HCT116 (cell line): ENCODE measurements around the gene TAF11. TPM values are rescaled to one million over a fixed set of nuclear protein-coding genes. Genes with fewer than 3 reads are reported as not detected.

Experiments used
- ATAC-seq: fragments of 200-7000 bp; cut with Tn5 transposase; 2 replicates; pipeline ENCODE4 v1.9.1; 2020; ENCODE audit warnings: mild to moderate bottlenecking, moderate library complexity
- BruUV-seq: library from RNA; stranded (reverse); fragments of 400-500 nt; replicated peaks from 2 replicates; lab custom pipeline; 2021; lab: Mats Ljungman, UMichigan
- CTCF ChIA-PET: fragments of 300-600 bp; sonication (Branson Sonifier 250); formaldehyde crosslinking; loops from one replicate; lab custom pipeline; 2021; ENCODE audit warnings: antibody characterized with exemption; lab: Charles Lee
- POLR2A ChIA-PET: fragments of 300-600, 350-600 bp; sonication (Branson Sonifier 250); formaldehyde crosslinking; loops from one replicate; lab custom pipeline; 2021; ENCODE audit warnings: antibody characterized with exemption; lab: Charles Lee
- RAD21 ChIA-PET, 2 experiments: fragments of 300-600 bp; sonication (Branson Sonifier 250); formaldehyde crosslinking; loops; one replicate each; lab custom pipeline; 2023; ENCODE audit warnings: low total read pairs in 2 of 2; ENCODE audit not compliant: uncharacterized antibody in 2 of 2, unreplicated experiment in 2 of 2, low non-redundant PET in 1 of 2; lab: Charles Lee
- DNase-seq: peaks from one replicate; pipeline ENCODE4 v3.0.0-alpha.2; 2010; ENCODE audit warnings: low read depth, low spot score
- H2AFZ ChIP-seq: fragments of 200-600 bp; shearing (Covaris generic), sonication (generic); 2 replicates; pipeline ENCODE4 v1.6.1; 2017; ENCODE audit warnings: low read depth, mixed run types, mixed read lengths, antibody characterized with exemption, low read length; ENCODE audit not compliant: poor library complexity, severe bottlenecking
- H3K27ac ChIP-seq: 2 replicates; pipeline ENCODE4 v1.5.1; 2012; ENCODE audit warnings: low read depth, low read length
- H3K27me3 ChIP-seq: fragments of 200-600 bp; sonication (generic); 2 replicates; pipeline ENCODE4 v1.6.1; 2016; ENCODE audit warnings: mixed run types, low read length, mixed read lengths; ENCODE audit not compliant: insufficient read depth
- H3K36me3 ChIP-seq, 2 experiments: fragments of 200-500 bp in 1 of 2; fragments of 200-600 bp in 1 of 2; sonication (Bioruptor generic) in 1 of 2; sonication (generic) in 1 of 2; 2 replicates each; pipeline versions ENCODE4 v1.5.1 to v1.6.1; 2014 to 2016; ENCODE audit warnings: low read length in 2 of 2, inconsistent platforms in 1 of 2, mixed read lengths in 1 of 2, mixed run types in 1 of 2; ENCODE audit not compliant: insufficient read depth in 2 of 2, control insufficient read depth in 1 of 2
- H3K4me1 ChIP-seq, 2 experiments: fragments of 200-600 bp in 1 of 2; sonication (generic) in 1 of 2; 2 replicates each; pipeline versions ENCODE4 v1.5.1 to v1.6.1; 2012 to 2017; ENCODE audit warnings: low read length in 2 of 2, inconsistent platforms in 1 of 2, mild to moderate bottlenecking in 1 of 2, mixed read lengths in 1 of 2, mixed run types in 1 of 2, moderate library complexity in 1 of 2; ENCODE audit not compliant: insufficient read depth in 2 of 2, control insufficient read depth in 1 of 2
- H3K4me2 ChIP-seq: fragments of 200-600 bp; sonication (generic); 2 replicates; pipeline ENCODE4 v1.6.1; 2017; ENCODE audit warnings: mixed run types, low read length, mixed read lengths
- H3K4me3 ChIP-seq, 2 experiments: fragments of 200-600 bp in 1 of 2; sonication (generic) in 1 of 2; replicated peaks in 1 of 2; 2 replicates each; pipeline ENCODE4 v1.5.1; 2011 to 2016; ENCODE audit warnings: low read length in 2 of 2, control low read depth in 1 of 2, low read depth in 1 of 2, mild to moderate bottlenecking in 1 of 2, mixed read lengths in 1 of 2, mixed run types in 1 of 2
- H3K79me2 ChIP-seq: fragments of 200-600 bp; sonication (generic); 2 replicates; pipeline ENCODE4 v1.6.1; 2017; ENCODE audit warnings: mild to moderate bottlenecking, mixed run types, low read length, moderate library complexity, mixed read lengths; ENCODE audit not compliant: insufficient read depth
- H3K9ac ChIP-seq: fragments of 200-600 bp; sonication (generic); 2 replicates; pipeline ENCODE4 v1.6.1; 2016; ENCODE audit warnings: low read length, mixed read lengths
- H3K9me2 ChIP-seq: fragments of 200-600 bp; sonication (generic), shearing (Covaris generic); 2 replicates; pipeline ENCODE4 v1.6.1; 2017; ENCODE audit warnings: mixed run types, mild to moderate bottlenecking, moderate library complexity; ENCODE audit not compliant: insufficient read depth
- H3K9me3 ChIP-seq, 2 experiments: fragments of 200-500 bp in 1 of 2; fragments of 200-600 bp in 1 of 2; sonication (Bioruptor generic) in 1 of 2; sonication (generic) in 1 of 2; 2 replicates each; pipeline ENCODE4 v1.6.1; 2014 to 2017; ENCODE audit warnings: low read length in 2 of 2, mixed read lengths in 2 of 2, inconsistent platforms in 1 of 2, low read depth in 1 of 2, mild to moderate bottlenecking in 1 of 2, mixed run types in 1 of 2, moderate library complexity in 1 of 2; ENCODE audit not compliant: control insufficient read depth in 1 of 2, insufficient read depth in 1 of 2
- H4K20me1 ChIP-seq: fragments of 200-600 bp; sonication (generic), shearing (Covaris generic); 2 replicates; pipeline ENCODE4 v1.6.1; 2017; ENCODE audit warnings: mixed run types, mild to moderate bottlenecking, moderate library complexity; ENCODE audit not compliant: insufficient read depth
- CBX3 ChIP-seq: IDR thresholded peaks from 2 replicates; pipeline ENCODE4 v1.6.1; 2012; ENCODE audit warnings: low read depth
- CEBPB ChIP-seq: IDR thresholded peaks from 2 replicates; pipeline ENCODE4 v1.6.1; 2012; ENCODE audit warnings: low read depth
- EGR1 ChIP-seq: IDR thresholded peaks from 2 replicates; pipeline ENCODE4 v1.6.1; 2012; ENCODE audit warnings: low read depth
- EZH2 ChIP-seq: fragments of 200-600 bp; sonication (generic); IDR thresholded peaks from 2 replicates; pipeline ENCODE4 v1.6.1; 2017; ENCODE audit warnings: antibody characterized with exemption, mixed run types
- JUND ChIP-seq: IDR thresholded peaks from 2 replicates; pipeline ENCODE4 v1.6.1; 2012
- RAD21 ChIP-seq: IDR thresholded peaks from 2 replicates; pipeline ENCODE4 v1.6.1; 2012; ENCODE audit warnings: low read depth, mild to moderate bottlenecking
- SP1 ChIP-seq: IDR thresholded peaks from 2 replicates; pipeline ENCODE4 v1.6.1; 2012; ENCODE audit warnings: low read depth
- SRF ChIP-seq: IDR thresholded peaks from 2 replicates; pipeline ENCODE4 v1.6.1; 2012; ENCODE audit warnings: low read depth
- TCF7L2 ChIP-seq: IDR thresholded peaks from 2 replicates; pipeline ENCODE4 v1.7.0; 2011; ENCODE audit warnings: borderline replicate concordance, inconsistent platforms; ENCODE audit not compliant: insufficient read depth, insufficient read length; ENCODE audit errors: extremely low read depth
- ZFX ChIP-seq: fragments of 450-650 bp; IDR thresholded peaks from 2 replicates; pipeline ENCODE4 v1.6.1; 2017
- intact Hi-C: fragments of 100-400 bp; cut with micrococcal nuclease; formaldehyde crosslinking; loops from 2 replicates; pipeline ENCODE4 v1.10.0; 2022
- total RNA-seq: library from RNA; stranded (reverse); gene quantifications from one replicate; pipeline ENCODE4 v1.2.1, GENCODE V29; 2021; ENCODE audit not compliant: unreplicated experiment
- TF ChIP-seq, protein P1 (sequence below), 3 experiments: fragments of 200-600 bp in 1 of 3; sonication (generic) in 1 of 3; IDR thresholded peaks in 2 of 3; conservative IDR thresholded peaks in 1 of 3; 2 replicates each; pipeline ENCODE4 v1.5.1; 2012 to 2017; ENCODE audit warnings: low read depth in 2 of 3, low read length in 2 of 3, antibody characterized with exemption in 1 of 3, borderline replicate concordance in 1 of 3, control low read depth in 1 of 3, mild to moderate bottlenecking in 1 of 3, mixed read lengths in 1 of 3, mixed run types in 1 of 3, moderate library complexity in 1 of 3; ENCODE audit not compliant: insufficient read depth in 1 of 3
- TF ChIP-seq, protein P2 (sequence below): IDR thresholded peaks from 2 replicates; pipeline ENCODE4 v1.6.1; 2011; ENCODE audit warnings: mild to moderate bottlenecking, low read length, moderate library complexity; ENCODE audit not compliant: insufficient replicate concordance; ENCODE audit errors: extremely low read depth
- TF ChIP-seq, protein P3 (sequence below): IDR thresholded peaks from 2 replicates; pipeline ENCODE4 v1.6.1; 2012; ENCODE audit warnings: low read depth

The TAF11 gene
- total RNA-seq, 1 experiment from 2014 or later, result 23.7 TPM

DNA sequence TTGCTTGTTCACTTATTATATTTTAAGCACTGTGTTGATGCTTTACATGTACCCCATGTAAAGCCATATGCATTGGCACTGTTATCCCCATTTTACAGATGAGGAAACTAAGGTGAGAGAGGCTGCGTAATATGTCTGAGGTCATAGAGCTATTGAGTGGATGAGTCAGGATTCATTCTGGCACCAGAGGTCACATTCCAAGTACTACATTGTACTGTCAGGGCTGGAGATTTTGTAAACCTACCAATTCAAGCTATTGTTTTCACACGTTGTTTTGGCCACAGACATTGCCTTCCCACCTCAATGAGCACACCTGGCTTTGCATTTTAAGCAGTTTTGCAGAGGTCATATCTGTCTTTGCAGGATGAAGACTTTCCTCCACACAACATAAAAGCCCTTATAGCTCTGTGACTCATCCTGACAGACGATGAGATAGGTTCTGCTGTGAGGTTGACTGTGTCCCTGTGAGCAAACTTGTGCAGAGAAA, 34.4 kb upstream of the TAF11 start:
- no peaks in the 10 kb centered on the region for H3K27me3 ChIP-seq
- H2AFZ ChIP-seq, result no peak overlapping the region
- ChIA-PET RAD21 (no interaction called here), POLR2A (interaction anchor here (0.7 kb wide), 1 partner anchor 17 kb away, joined by 3 read pairs; no protein-coding TSS in a partner anchor), CTCF (no interaction called here)
- no TSS peak for BruUV-seq
- H3K4me3 ChIP-seq, result no peak overlapping the region
- TF ChIP-seq CBX3, result peak; percentile 46; the same call in 1 of the 2 replicates
- TF ChIP-seq CEBPB, result peak; percentile 33; the same call in 1 of the 2 replicates
- no peak for TF ChIP-seq SP1
- no peak for TF ChIP-seq ZFX
- H3K9me2 ChIP-seq, result no peaks in the 10 kb centered on the region
- ATAC-seq, result peak; percentile 65
- H3K79me2 ChIP-seq, result peaks cover 17% of the 10 kb centered on the region
- H3K36me3 ChIP-seq, result no peaks in the 10 kb centered on the region
- H3K9me3 ChIP-seq, result no peaks in the 10 kb centered on the region
- H3K4me1 ChIP-seq, result peaks cover 0 to 22% of the 10 kb centered on the region in 2 experiments; a peak in 2 of 4 replicates
- intact Hi-C loops, result no loop called here
- no peaks in the 10 kb centered on the region; the same call in 1 of the 2 replicates for H4K20me1 ChIP-seq
- H3K9ac ChIP-seq, result no peak overlapping the region
- H3K4me2 ChIP-seq, result no peak overlapping the region
- no peak for DNase-seq
- no peak overlapping the region for H3K27ac ChIP-seq

DNA sequence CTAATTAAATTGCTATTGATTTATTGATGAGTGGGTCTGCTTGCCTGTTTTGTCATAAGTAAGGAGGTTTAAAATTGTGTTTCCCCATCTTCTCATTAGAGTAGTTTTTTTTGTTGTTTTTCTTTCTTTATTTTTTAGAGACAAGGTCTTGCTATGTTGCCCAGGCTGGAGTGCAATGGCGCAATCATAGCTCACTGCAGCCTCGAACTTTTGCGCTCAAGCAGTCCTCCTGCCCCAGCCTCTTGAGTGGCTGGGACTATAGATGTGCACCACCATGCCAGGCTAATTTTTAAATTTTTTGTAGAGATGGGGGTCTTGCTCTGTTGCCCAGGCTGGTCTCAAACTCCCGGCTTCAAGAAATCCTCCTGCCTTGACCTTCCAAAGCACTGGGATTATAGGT, 32.3 kb upstream of the TAF11 start:
- Histone ChIP-seq H3K9ac (no peak overlapping the region), H4K20me1 (no peaks in the 10 kb centered on the region; the same call in 1 of the 2 replicates), H3K27me3 (no peaks in the 10 kb centered on the region), H3K4me3 (no peak overlapping the region), H3K9me3 (no peaks in the 10 kb centered on the region), H3K9me2 (no peaks in the 10 kb centered on the region), H3K36me3 (no peaks in the 10 kb centered on the region), H3K4me2 (no peak overlapping the region), H2AFZ (no peak overlapping the region), H3K27ac (no peak overlapping the region), H3K79me2 (peaks cover 26% of the 10 kb centered on the region; the same call in 1 of the 2 replicates), H3K4me1 (peaks cover 0 to 12% of the 10 kb centered on the region in 2 experiments; a peak in 2 of 4 replicates)
- intact Hi-C loops, result no loop called here
- no TSS peak for BruUV-seq
- POLR2A ChIA-PET, result no interaction called here
- no peak for ATAC-seq
- DNase-seq, result no peak
- RAD21 ChIA-PET, result no interaction called here
- CTCF ChIA-PET, result no interaction called here
- TF ChIP-seq EGR1 (no peak), JUND (no peak), SP1 (no peak), CBX3 (no peak), EZH2 (no peak), RAD21 (no peak), SRF (no peak), TCF7L2 (no peak)
- TF ChIP-seq, protein P1, sequence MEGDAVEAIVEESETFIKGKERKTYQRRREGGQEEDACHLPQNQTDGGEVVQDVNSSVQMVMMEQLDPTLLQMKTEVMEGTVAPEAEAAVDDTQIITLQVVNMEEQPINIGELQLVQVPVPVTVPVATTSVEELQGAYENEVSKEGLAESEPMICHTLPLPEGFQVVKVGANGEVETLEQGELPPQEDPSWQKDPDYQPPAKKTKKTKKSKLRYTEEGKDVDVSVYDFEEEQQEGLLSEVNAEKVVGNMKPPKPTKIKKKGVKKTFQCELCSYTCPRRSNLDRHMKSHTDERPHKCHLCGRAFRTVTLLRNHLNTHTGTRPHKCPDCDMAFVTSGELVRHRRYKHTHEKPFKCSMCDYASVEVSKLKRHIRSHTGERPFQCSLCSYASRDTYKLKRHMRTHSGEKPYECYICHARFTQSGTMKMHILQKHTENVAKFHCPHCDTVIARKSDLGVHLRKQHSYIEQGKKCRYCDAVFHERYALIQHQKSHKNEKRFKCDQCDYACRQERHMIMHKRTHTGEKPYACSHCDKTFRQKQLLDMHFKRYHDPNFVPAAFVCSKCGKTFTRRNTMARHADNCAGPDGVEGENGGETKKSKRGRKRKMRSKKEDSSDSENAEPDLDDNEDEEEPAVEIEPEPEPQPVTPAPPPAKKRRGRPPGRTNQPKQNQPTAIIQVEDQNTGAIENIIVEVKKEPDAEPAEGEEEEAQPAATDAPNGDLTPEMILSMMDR (IDR thresholded peaks at IDR 0.05 in 2 of 3, conservative IDR thresholded peaks at IDR 0.05 in 1 of 3; ENCODE audit: borderline replicate concordance in 1 of 3, insufficient read depth in 1 of 3, low read depth in 2 of 3, low read length in 2 of 3), result no peak
- TF ChIP-seq, protein P2, sequence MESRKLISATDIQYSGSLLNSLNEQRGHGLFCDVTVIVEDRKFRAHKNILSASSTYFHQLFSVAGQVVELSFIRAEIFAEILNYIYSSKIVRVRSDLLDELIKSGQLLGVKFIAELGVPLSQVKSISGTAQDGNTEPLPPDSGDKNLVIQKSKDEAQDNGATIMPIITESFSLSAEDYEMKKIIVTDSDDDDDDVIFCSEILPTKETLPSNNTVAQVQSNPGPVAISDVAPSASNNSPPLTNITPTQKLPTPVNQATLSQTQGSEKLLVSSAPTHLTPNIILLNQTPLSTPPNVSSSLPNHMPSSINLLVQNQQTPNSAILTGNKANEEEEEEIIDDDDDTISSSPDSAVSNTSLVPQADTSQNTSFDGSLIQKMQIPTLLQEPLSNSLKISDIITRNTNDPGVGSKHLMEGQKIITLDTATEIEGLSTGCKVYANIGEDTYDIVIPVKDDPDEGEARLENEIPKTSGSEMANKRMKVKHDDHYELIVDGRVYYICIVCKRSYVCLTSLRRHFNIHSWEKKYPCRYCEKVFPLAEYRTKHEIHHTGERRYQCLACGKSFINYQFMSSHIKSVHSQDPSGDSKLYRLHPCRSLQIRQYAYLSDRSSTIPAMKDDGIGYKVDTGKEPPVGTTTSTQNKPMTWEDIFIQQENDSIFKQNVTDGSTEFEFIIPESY, result no peak
- TF ChIP-seq, protein P3, sequence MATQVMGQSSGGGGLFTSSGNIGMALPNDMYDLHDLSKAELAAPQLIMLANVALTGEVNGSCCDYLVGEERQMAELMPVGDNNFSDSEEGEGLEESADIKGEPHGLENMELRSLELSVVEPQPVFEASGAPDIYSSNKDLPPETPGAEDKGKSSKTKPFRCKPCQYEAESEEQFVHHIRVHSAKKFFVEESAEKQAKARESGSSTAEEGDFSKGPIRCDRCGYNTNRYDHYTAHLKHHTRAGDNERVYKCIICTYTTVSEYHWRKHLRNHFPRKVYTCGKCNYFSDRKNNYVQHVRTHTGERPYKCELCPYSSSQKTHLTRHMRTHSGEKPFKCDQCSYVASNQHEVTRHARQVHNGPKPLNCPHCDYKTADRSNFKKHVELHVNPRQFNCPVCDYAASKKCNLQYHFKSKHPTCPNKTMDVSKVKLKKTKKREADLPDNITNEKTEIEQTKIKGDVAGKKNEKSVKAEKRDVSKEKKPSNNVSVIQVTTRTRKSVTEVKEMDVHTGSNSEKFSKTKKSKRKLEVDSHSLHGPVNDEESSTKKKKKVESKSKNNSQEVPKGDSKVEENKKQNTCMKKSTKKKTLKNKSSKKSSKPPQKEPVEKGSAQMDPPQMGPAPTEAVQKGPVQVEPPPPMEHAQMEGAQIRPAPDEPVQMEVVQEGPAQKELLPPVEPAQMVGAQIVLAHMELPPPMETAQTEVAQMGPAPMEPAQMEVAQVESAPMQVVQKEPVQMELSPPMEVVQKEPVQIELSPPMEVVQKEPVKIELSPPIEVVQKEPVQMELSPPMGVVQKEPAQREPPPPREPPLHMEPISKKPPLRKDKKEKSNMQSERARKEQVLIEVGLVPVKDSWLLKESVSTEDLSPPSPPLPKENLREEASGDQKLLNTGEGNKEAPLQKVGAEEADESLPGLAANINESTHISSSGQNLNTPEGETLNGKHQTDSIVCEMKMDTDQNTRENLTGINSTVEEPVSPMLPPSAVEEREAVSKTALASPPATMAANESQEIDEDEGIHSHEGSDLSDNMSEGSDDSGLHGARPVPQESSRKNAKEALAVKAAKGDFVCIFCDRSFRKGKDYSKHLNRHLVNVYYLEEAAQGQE, result no peak
